MM.1S (cell line): ENCODE data around the gene RFXANK.

Experiments
- DNase-seq: peaks from one replicate; pipeline ENCODE4 v3.0.0-alpha.2; 2015
- H2AFZ ChIP-seq: fragments of 300-600 bp; sonication (generic); 2 replicates; pipeline ENCODE4 v1.6.0; 2016; ENCODE audit warnings: antibody characterized with exemption, low read length
- H3F3A ChIP-seq: fragments of 300-600 bp; sonication (generic); 2 replicates; pipeline ENCODE4 v1.6.1; 2016; ENCODE audit warnings: mild to moderate bottlenecking, antibody characterized with exemption, low read length, moderate library complexity, mixed read lengths; ENCODE audit not compliant: insufficient read depth
- H3K27ac ChIP-seq: fragments of 300-600 bp; sonication (generic); 2 replicates; pipeline ENCODE4 v1.5.1; 2016; ENCODE audit warnings: mild to moderate bottlenecking, low read length
- H3K27me3 ChIP-seq: fragments of 300-600 bp; sonication (generic); replicated peaks from 2 replicates; pipeline ENCODE4 v1.6.0; 2016; ENCODE audit warnings: low read length; ENCODE audit not compliant: insufficient read depth
- H3K36me3 ChIP-seq: fragments of 300-600 bp; sonication (generic); replicated peaks from 2 replicates; pipeline ENCODE4 v1.6.1; 2016; ENCODE audit warnings: mild to moderate bottlenecking, low read length, mixed read lengths; ENCODE audit not compliant: insufficient read depth
- H3K4me1 ChIP-seq: fragments of 300-600 bp; sonication (generic); 2 replicates; pipeline ENCODE4 v1.6.1; 2016; ENCODE audit warnings: low read length, mixed read lengths
- H3K4me2 ChIP-seq: fragments of 300-600 bp; sonication (generic); 2 replicates; pipeline ENCODE4 v1.6.0; 2016; ENCODE audit warnings: low read depth, low read length
- H3K4me3 ChIP-seq: fragments of 300-600 bp; sonication (generic); 2 replicates; pipeline ENCODE4 v1.5.1; 2016; ENCODE audit warnings: low read length, mixed read lengths
- H3K79me2 ChIP-seq: fragments of 300-600 bp; sonication (generic); 2 replicates; pipeline ENCODE4 v1.6.1; 2016; ENCODE audit warnings: mixed run types, low read length, mixed read lengths
- H3K9ac ChIP-seq: fragments of 300-600 bp; sonication (generic); 2 replicates; pipeline ENCODE4 v1.6.1; 2016; ENCODE audit warnings: low read length, mixed read lengths
- H3K9me2 ChIP-seq: fragments of 300-600 bp; sonication (generic); replicated peaks from 2 replicates; pipeline ENCODE4 v1.6.1; 2016; ENCODE audit warnings: mild to moderate bottlenecking, low read length, mixed read lengths; ENCODE audit not compliant: insufficient read depth
- H3K9me3 ChIP-seq: fragments of 300-600 bp; sonication (generic); replicated peaks from 2 replicates; pipeline ENCODE4 v1.6.1; 2016; ENCODE audit warnings: mild to moderate bottlenecking, low read length, mixed read lengths; ENCODE audit not compliant: insufficient read depth
- H4K20me1 ChIP-seq: fragments of 300-600 bp; sonication (generic); 2 replicates; pipeline ENCODE4 v1.6.1; 2016; ENCODE audit warnings: mild to moderate bottlenecking, low read length, moderate library complexity, mixed read lengths; ENCODE audit not compliant: insufficient read depth
- CTCF ChIP-seq: fragments of 300-600 bp; sonication (generic); IDR thresholded peaks from 2 replicates; pipeline ENCODE4 v1.5.1; 2016; ENCODE audit warnings: antibody characterized with exemption, low read length, mixed read lengths
- EZH2 ChIP-seq: fragments of 300-600 bp; sonication (generic); optimal IDR thresholded peaks from 2 replicates; pipeline ENCODE3; 2017; ENCODE audit warnings: low read depth, mild to moderate bottlenecking, antibody characterized with exemption, low read length, mixed read lengths
- EZH2phosphoT487 ChIP-seq: fragments of 300-600 bp; sonication (generic); IDR thresholded peaks from 2 replicates; pipeline ENCODE4 v1.6.1; 2018; ENCODE audit warnings: antibody characterized with exemption, low read length

RFXANK gene

GRCh38 chr19:19223060-19223459, 31.0 kb downstream of the RFXANK start:
- no peaks in the 10 kb centered on the region for H3K79me2 ChIP-seq
- peaks cover 73% of the 10 kb centered on the region for H3K27me3 ChIP-seq
- no peak for DNase-seq
- H3K4me2 ChIP-seq = no peak overlapping the region
- TF ChIP-seq EZH2 = no peak
- no peak for TF ChIP-seq EZH2phosphoT487
- no peak for TF ChIP-seq CTCF
- no peak overlapping the region for H3K27ac ChIP-seq
- H3K9me2 ChIP-seq = no peaks in the 10 kb centered on the region
- H3K36me3 ChIP-seq = no peaks in the 10 kb centered on the region
- H3K4me1 ChIP-seq = no peaks in the 10 kb centered on the region
- no peak overlapping the region for H3K4me3 ChIP-seq
- H3F3A ChIP-seq = no peaks in the 10 kb centered on the region
- no peaks in the 10 kb centered on the region for H3K9me3 ChIP-seq
- no peaks in the 10 kb centered on the region for H4K20me1 ChIP-seq
- no peak overlapping the region for H3K9ac ChIP-seq
- H2AFZ ChIP-seq = no peak overlapping the region

GRCh38 chr19:19223636-19224035, 31.6 kb downstream of the RFXANK start:
- no peak overlapping the region for H3K4me3 ChIP-seq

GRCh38 chr19:19224150-19224851, 32.2 kb downstream of the RFXANK start:
- no peaks in the 10 kb centered on the region for H3K36me3 ChIP-seq
- no peaks in the 10 kb centered on the region for H3K4me1 ChIP-seq
- no peaks in the 10 kb centered on the region for H3K9me3 ChIP-seq
- H4K20me1 ChIP-seq = no peaks in the 10 kb centered on the region
- no peaks in the 10 kb centered on the region for H3K79me2 ChIP-seq
- no peak for DNase-seq
- peaks cover 78% of the 10 kb centered on the region for H3K27me3 ChIP-seq
- H3K9me2 ChIP-seq = no peaks in the 10 kb centered on the region
- H2AFZ ChIP-seq = no peak overlapping the region
- H3K9ac ChIP-seq = no peak overlapping the region
- H3F3A ChIP-seq = no peaks in the 10 kb centered on the region
- no peak overlapping the region for H3K27ac ChIP-seq
- no peak overlapping the region; the same call in 1 of the 2 replicates for H3K4me3 ChIP-seq
- peak overlapping the region; percentile 83 for H3K4me2 ChIP-seq
- no peak for TF ChIP-seq EZH2phosphoT487
- TF ChIP-seq CTCF = no peak
- TF ChIP-seq EZH2 = no peak

More at GRCh38 chr19:19223636-19224035, 31.6 kb downstream of the RFXANK start:
- Histone ChIP-seq H2AFZ (no peak overlapping the region), H3K4me1 (no peaks in the 10 kb centered on the region), H3K79me2 (no peaks in the 10 kb centered on the region), H3K4me2 (no peak overlapping the region), H3K9me3 (no peaks in the 10 kb centered on the region), H3K36me3 (no peaks in the 10 kb centered on the region), H4K20me1 (no peaks in the 10 kb centered on the region), H3K9me2 (no peaks in the 10 kb centered on the region), H3F3A (no peaks in the 10 kb centered on the region), H3K9ac (no peak overlapping the region), H3K27ac (no peak overlapping the region), H3K27me3 (peaks cover 77% of the 10 kb centered on the region)
- TF ChIP-seq CTCF (no peak), EZH2 (no peak), EZH2phosphoT487 (no peak)
- no peak for DNase-seq
